WTC11 (cell line): ENCODE measurements around the gene FDPS. TPM values are rescaled to one million over a fixed set of nuclear protein-coding genes. Genes with fewer than 3 reads are reported as not detected.

Experiments
- ATAC-seq: fragments of 200-7000 bp; cut with Tn5 transposase; 2 replicates; pipeline ENCODE4 v1.10.0; 2021; ENCODE audit warnings: mild to moderate bottlenecking, moderate library complexity
- CTCF ChIA-PET: fragments of 300-600 bp; sonication (Branson Sonifier 250); formaldehyde crosslinking; loops from one replicate; lab custom pipeline; 2021; ENCODE audit warnings: antibody characterized with exemption; lab: Charles Lee
- POLR2A ChIA-PET: fragments of 350-600 bp; sonication (Branson Sonifier 250); formaldehyde crosslinking; loops from one replicate; lab custom pipeline; 2021; ENCODE audit warnings: antibody characterized with exemption; lab: Charles Lee
- DNase-seq: peaks from one replicate; pipeline ENCODE4 v3.0.0; 2021; ENCODE audit warnings: low spot score
- H3K27ac Mint-ChIP-seq: 2 replicates; pipeline ENCODE4 v1.8.0; 2021; ENCODE audit warnings: mixed read lengths
- H3K27me3 Mint-ChIP-seq: 2 replicates; pipeline ENCODE4 v1.8.0; 2021; ENCODE audit warnings: low read depth, mild to moderate bottlenecking, moderate library complexity, mixed read lengths
- H3K36me3 Mint-ChIP-seq: 2 replicates; pipeline ENCODE4 v1.8.0; 2021; ENCODE audit warnings: mixed read lengths
- H3K4me1 Mint-ChIP-seq: 2 replicates; pipeline ENCODE4 v1.8.0; 2022; ENCODE audit warnings: mixed read lengths
- H3K4me3 Mint-ChIP-seq: 2 replicates; pipeline ENCODE4 v1.8.0; 2021; ENCODE audit warnings: mild to moderate bottlenecking, moderate library complexity, mixed read lengths
- H3K9me3 Mint-ChIP-seq: 2 replicates; pipeline ENCODE4 v1.8.0; 2021; ENCODE audit warnings: mixed read lengths
- AR ChIP-seq: fragments of 250-450 bp; sonication (Bioruptor Pico); IDR thresholded peaks from 2 replicates; pipeline ENCODE4 v1.9.0; 2021; ENCODE audit warnings: mild to moderate bottlenecking
- ATF1 ChIP-seq: sonication (generic); formaldehyde crosslinking; IDR thresholded peaks from 2 replicates; pipeline ENCODE4 v1.8.1; 2023; ENCODE audit warnings: mild to moderate bottlenecking, moderate library complexity, missing genetic modification reagents
- ATF6 ChIP-seq: sonication (generic); formaldehyde crosslinking; IDR thresholded peaks from 2 replicates; pipeline ENCODE4 v1.8.1; 2023; ENCODE audit warnings: mild to moderate bottlenecking, missing genetic modification reagents
- CREB1 ChIP-seq: sonication (generic); formaldehyde crosslinking; IDR thresholded peaks from 2 replicates; pipeline ENCODE4 v1.8.0; 2023; ENCODE audit warnings: mild to moderate bottlenecking, missing genetic modification reagents
- ELF4 ChIP-seq: sonication (generic); formaldehyde crosslinking; IDR thresholded peaks from 2 replicates; pipeline ENCODE4 v1.8.1; 2022; ENCODE audit warnings: low read depth, mild to moderate bottlenecking, moderate library complexity, missing genetic modification reagents
- ESRRA ChIP-seq: sonication (generic); formaldehyde crosslinking; IDR thresholded peaks from 2 replicates; pipeline ENCODE4 v1.8.1; 2022; ENCODE audit warnings: mild to moderate bottlenecking, missing genetic modification reagents, borderline replicate concordance
- FOXJ3 ChIP-seq: sonication (generic); formaldehyde crosslinking; IDR thresholded peaks from 2 replicates; pipeline ENCODE4 v1.9.0; 2021; ENCODE audit warnings: missing genetic modification reagents, mild to moderate bottlenecking, borderline replicate concordance
- FOXP1 ChIP-seq: sonication (generic); formaldehyde crosslinking; IDR thresholded peaks from 2 replicates; pipeline ENCODE4 v1.8.0; 2022; ENCODE audit warnings: missing genetic modification reagents, mild to moderate bottlenecking, moderate library complexity, borderline replicate concordance
- JUN ChIP-seq: sonication (generic); formaldehyde crosslinking; IDR thresholded peaks from 2 replicates; pipeline ENCODE4 v1.8.0; 2023; ENCODE audit warnings: mild to moderate bottlenecking, missing genetic modification reagents
- KAT7 ChIP-seq: sonication (generic); formaldehyde crosslinking; IDR thresholded peaks from 2 replicates; pipeline ENCODE4 v1.8.1; 2023; ENCODE audit warnings: missing genetic modification reagents, mild to moderate bottlenecking, borderline replicate concordance
- MXD4 ChIP-seq: fragments of 250-450 bp; sonication (Bioruptor Pico); IDR thresholded peaks from 2 replicates; pipeline ENCODE4 v1.8.0; 2021; ENCODE audit warnings: mild to moderate bottlenecking, moderate library complexity, borderline replicate concordance
- NR2C2 ChIP-seq: sonication (generic); formaldehyde crosslinking; IDR thresholded peaks from 2 replicates; pipeline ENCODE4 v1.8.0; 2022; ENCODE audit warnings: mild to moderate bottlenecking, missing genetic modification reagents
- NR3C1 ChIP-seq: sonication (generic); formaldehyde crosslinking; conservative IDR thresholded peaks from 2 replicates; pipeline ENCODE4 v1.8.1; 2023; ENCODE audit warnings: low read depth, mild to moderate bottlenecking, missing genetic modification reagents
- OVOL2 ChIP-seq: fragments of 250-450 bp; sonication (Bioruptor Pico); IDR thresholded peaks from 2 replicates; pipeline ENCODE4 v1.9.0; 2021; ENCODE audit warnings: mild to moderate bottlenecking, borderline replicate concordance
- PREB ChIP-seq: sonication (generic); formaldehyde crosslinking; IDR thresholded peaks from 2 replicates; pipeline ENCODE4 v1.8.1; 2022; ENCODE audit warnings: mild to moderate bottlenecking, missing genetic modification reagents, moderate library complexity, borderline replicate concordance
- PRRX2 ChIP-seq: fragments of 250-450 bp; sonication (Bioruptor Pico); IDR thresholded peaks from 2 replicates; pipeline ENCODE4 v1.8.0; 2021; ENCODE audit warnings: mild to moderate bottlenecking
- TP53 ChIP-seq: sonication (generic); formaldehyde crosslinking; IDR thresholded peaks from 2 replicates; pipeline ENCODE4 v1.8.1; 2023; ENCODE audit warnings: mild to moderate bottlenecking, missing genetic modification reagents
- ZNF263 ChIP-seq: sonication (generic); formaldehyde crosslinking; IDR thresholded peaks from 2 replicates; pipeline ENCODE4 v1.8.1; 2022; ENCODE audit warnings: low read depth, mild to moderate bottlenecking, moderate library complexity, missing genetic modification reagents
- ZNF396 ChIP-seq: fragments of 250-450 bp; sonication (Bioruptor Pico); IDR thresholded peaks from 2 replicates; pipeline ENCODE4 v1.8.0; 2021; ENCODE audit warnings: mild to moderate bottlenecking, moderate library complexity, borderline replicate concordance
- ZNF671 ChIP-seq: fragments of 250-450 bp; sonication (Bioruptor Pico); IDR thresholded peaks from 2 replicates; pipeline ENCODE4 v1.8.0; 2021; ENCODE audit warnings: mild to moderate bottlenecking
- ZSCAN18 ChIP-seq: fragments of 250-450 bp; sonication (Bioruptor Pico); IDR thresholded peaks from 2 replicates; pipeline ENCODE4 v2.1.2; 2022; ENCODE audit warnings: mild to moderate bottlenecking, moderate library complexity
- total RNA-seq: library from RNA; stranded (reverse); gene quantifications from 3 replicates; pipeline ENCODE4 v1.2.3, GENCODE V29; 2021
- TF ChIP-seq, protein P1 (sequence below): sonication (generic); formaldehyde crosslinking; IDR thresholded peaks from 2 replicates; pipeline ENCODE4 v1.8.1; 2022; ENCODE audit warnings: low read depth, mild to moderate bottlenecking, moderate library complexity, missing genetic modification reagents, borderline replicate concordance
- TF ChIP-seq, protein P2 (sequence below): sonication (generic); formaldehyde crosslinking; IDR thresholded peaks from 2 replicates; pipeline ENCODE4 v1.8.0; 2023; ENCODE audit warnings: missing genetic modification reagents

FDPS gene
- total RNA-seq, 1 experiment from 2014 or later, result 354 TPM

- DNase-seq (no peak), ATAC-seq (no peak)
- Mint-ChIP-seq H3K27me3 (no peaks in the 10 kb centered on the region), H3K36me3 (peaks cover 4% of the 10 kb centered on the region; the same call in 1 of the 2 replicates), H3K4me1 (peaks cover 2% of the 10 kb centered on the region), H3K9me3 (no peaks in the 10 kb centered on the region), H3K27ac (no peak overlapping the region), H3K4me3 (no peak overlapping the region)
- CTCF ChIA-PET, result interaction anchor here (3.0 kb wide), 1 partner anchor 34 kb away, joined by 10 read pairs; no protein-coding TSS in a partner anchor
- TF ChIP-seq MXD4 (CRISPR knock-in tag) (no peak), KAT7 (CRISPR knock-in tag) (no peak), TP53 (CRISPR knock-in tag) (no peak), ATF1 (CRISPR knock-in tag) (no peak), NR2C2 (CRISPR knock-in tag) (no peak), ZNF396 (CRISPR knock-in tag) (no peak), JUN (no peak), PRRX2 (CRISPR knock-in tag) (no peak)
- TF ChIP-seq, protein P1, sequence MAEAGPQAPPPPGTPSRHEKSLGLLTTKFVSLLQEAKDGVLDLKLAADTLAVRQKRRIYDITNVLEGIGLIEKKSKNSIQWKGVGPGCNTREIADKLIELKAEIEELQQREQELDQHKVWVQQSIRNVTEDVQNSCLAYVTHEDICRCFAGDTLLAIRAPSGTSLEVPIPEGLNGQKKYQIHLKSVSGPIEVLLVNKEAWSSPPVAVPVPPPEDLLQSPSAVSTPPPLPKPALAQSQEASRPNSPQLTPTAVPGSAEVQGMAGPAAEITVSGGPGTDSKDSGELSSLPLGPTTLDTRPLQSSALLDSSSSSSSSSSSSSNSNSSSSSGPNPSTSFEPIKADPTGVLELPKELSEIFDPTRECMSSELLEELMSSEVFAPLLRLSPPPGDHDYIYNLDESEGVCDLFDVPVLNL (CRISPR knock-in tag), result no peak
- POLR2A ChIA-PET, result no interaction called here
Observed at GRCh38 chr1:155284476-155284875, 24.2 kb upstream of the FDPS start.

DNA sequence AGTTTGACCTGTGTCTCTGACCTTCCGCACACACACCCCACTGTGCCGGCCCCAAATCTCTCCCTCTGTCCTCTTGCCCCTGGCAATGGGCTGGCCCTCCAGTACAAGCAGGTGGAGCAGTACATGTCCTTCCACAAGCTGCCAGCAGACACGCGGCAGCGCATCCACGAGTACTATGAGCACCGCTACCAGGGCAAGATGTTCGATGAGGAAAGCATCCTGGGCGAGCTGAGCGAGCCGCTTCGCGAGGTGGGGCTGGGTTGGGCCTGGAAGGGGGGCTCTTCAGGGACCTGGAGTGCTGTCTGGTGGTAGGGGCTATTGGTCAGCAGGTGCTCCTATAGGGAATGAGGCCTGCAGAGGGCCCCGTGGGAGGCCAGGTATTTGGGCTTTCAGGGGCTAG, 23.6 kb upstream of the FDPS start:
- no peak for DNase-seq
- no peak overlapping the region for H3K27ac Mint-ChIP-seq
- no peaks in the 10 kb centered on the region for H3K9me3 Mint-ChIP-seq
- H3K27me3 Mint-ChIP-seq, result no peaks in the 10 kb centered on the region
- POLR2A ChIA-PET, result no interaction called here
- no peak overlapping the region for H3K4me3 Mint-ChIP-seq
- no peak for TF ChIP-seq ZNF671 (CRISPR knock-in tag)
- TF ChIP-seq ZSCAN18, result no peak
- no peak for TF ChIP-seq NR3C1 (CRISPR knock-in tag)
- no peak for TF ChIP-seq ZNF263
- TF ChIP-seq ESRRA (CRISPR knock-in tag), result no peak
- no peak for TF ChIP-seq ZNF396 (CRISPR knock-in tag)
- no peak for TF ChIP-seq CREB1 (CRISPR knock-in tag)
- no peak for TF ChIP-seq FOXJ3 (CRISPR knock-in tag)
- TF ChIP-seq ATF6 (CRISPR knock-in tag), result no peak
- TF ChIP-seq ELF4 (CRISPR knock-in tag), result no peak
- TF ChIP-seq, protein P2, sequence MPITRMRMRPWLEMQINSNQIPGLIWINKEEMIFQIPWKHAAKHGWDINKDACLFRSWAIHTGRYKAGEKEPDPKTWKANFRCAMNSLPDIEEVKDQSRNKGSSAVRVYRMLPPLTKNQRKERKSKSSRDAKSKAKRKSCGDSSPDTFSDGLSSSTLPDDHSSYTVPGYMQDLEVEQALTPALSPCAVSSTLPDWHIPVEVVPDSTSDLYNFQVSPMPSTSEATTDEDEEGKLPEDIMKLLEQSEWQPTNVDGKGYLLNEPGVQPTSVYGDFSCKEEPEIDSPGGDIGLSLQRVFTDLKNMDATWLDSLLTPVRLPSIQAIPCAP (CRISPR knock-in tag), result no peak
- H3K36me3 Mint-ChIP-seq, result peaks cover 2% of the 10 kb centered on the region; the same call in 1 of the 2 replicates
- no peaks in the 10 kb centered on the region for H3K4me1 Mint-ChIP-seq
- CTCF ChIA-PET, result no interaction called here
- ATAC-seq, result no peak

DNA sequence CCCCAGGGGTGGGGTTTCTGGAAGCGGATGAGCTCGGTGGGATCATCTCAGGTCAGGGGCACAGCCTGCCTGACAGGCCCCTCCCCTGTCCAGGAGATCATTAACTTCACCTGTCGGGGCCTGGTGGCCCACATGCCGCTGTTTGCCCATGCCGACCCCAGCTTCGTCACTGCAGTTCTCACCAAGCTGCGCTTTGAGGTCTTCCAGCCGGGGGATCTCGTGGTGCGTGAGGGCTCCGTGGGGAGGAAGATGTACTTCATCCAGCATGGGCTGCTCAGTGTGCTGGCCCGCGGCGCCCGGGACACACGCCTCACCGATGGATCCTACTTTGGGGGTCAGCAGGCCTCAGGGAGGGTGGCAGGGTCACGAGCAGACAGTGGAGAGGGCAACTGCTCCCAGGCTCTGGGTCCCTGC, 23.0 kb upstream of the FDPS start:
- Mint-ChIP-seq H3K4me3 (no peak overlapping the region), H3K27me3 (no peaks in the 10 kb centered on the region), H3K9me3 (no peaks in the 10 kb centered on the region), H3K36me3 (peaks cover 2% of the 10 kb centered on the region; the same call in 1 of the 2 replicates), H3K27ac (no peak overlapping the region), H3K4me1 (no peaks in the 10 kb centered on the region)
- CTCF ChIA-PET, result interaction anchor here (0.6 to 1.1 kb wide), 3 partner anchors 34 to 78 kb away, joined by 3 to 6 read pairs (median 3); partner anchors contain the start of gene THBS3
- POLR2A ChIA-PET, result no interaction called here
- ATAC-seq (no peak), DNase-seq (no peak)
- TF ChIP-seq ZNF396 (CRISPR knock-in tag) (no peak), AR (CRISPR knock-in tag) (no peak), OVOL2 (CRISPR knock-in tag) (no peak), ATF1 (CRISPR knock-in tag) (no peak), KAT7 (CRISPR knock-in tag) (no peak), FOXP1 (CRISPR knock-in tag) (no peak), PREB (CRISPR knock-in tag) (no peak)
